Measurements from ENCODE around the gene RNF151.
A peak's percentile ranks its signal among the peaks of the same experiment; 100 is the strongest.

Gene RNF151

GRCh38 chr16:1963806-1964505 lies 2.7 kb upstream of the RNF151 start:
- ChIA-PET POLR2A (interaction anchor here (0.6 to 2.3 kb wide), 29 partner anchors 11 to 353 kb away, joined by 3 to 45 read pairs (median 4); partner anchors contain the start of genes FAHD1, GFER, HAGH and MSRB1), CTCF (interaction anchor here (1.2 to 1.6 kb wide), 3 partner anchors 18 to 176 kb away, joined by 3 to 4 read pairs (median 3); no protein-coding TSS in a partner anchor)
- TF ChIP-seq CTCF (IDR thresholded peaks at IDR 0.05; ENCODE audit: insufficient read depth, low read length, missing control alignments): no peak
- peak overlapping the region; percentile 92 for H3K4me3 ChIP-seq (ENCODE audit: low read depth, low read length)
- no peak for DNase-seq (ENCODE audit: low read depth, low spot score)

GRCh38 chr16:1964506-1965395 lies 1.9 kb upstream of the RNF151 start, which contains the start of gene RPS2:
RPS2 (minus strand) TSS chr16:1964826; CDS start chr16:1964625, 201 bp downstream.
- TF ChIP-seq CTCF (IDR thresholded peaks at IDR 0.05; ENCODE audit: insufficient read depth, low read length, missing control alignments): no peak
- peak within 1 kb of the TSS; percentile 92 for H3K4me3 ChIP-seq (ENCODE audit: low read depth, low read length)
- ChIA-PET CTCF (interaction anchor here (1.2 to 2.4 kb wide), 3 partner anchors 19 to 176 kb away, joined by 3 to 12 read pairs (median 3); no protein-coding TSS in a partner anchor), POLR2A (interaction anchor here (0.6 to 2.3 kb wide), 39 partner anchors 12 to 1192 kb away, joined by 3 to 45 read pairs (median 3); partner anchors contain the start of genes FAHD1, GFER, HAGH and MSRB1)
- peak; percentile 89 for DNase-seq (ENCODE audit: low read depth, low spot score)

GRCh38 chr16:1965396-1966001 lies 1.2 kb upstream of the RNF151 start:
- TF ChIP-seq CTCF (IDR thresholded peaks at IDR 0.05; ENCODE audit: insufficient read depth, low read length, missing control alignments): no peak
- DNase-seq (ENCODE audit: low read depth, low spot score): no peak
- POLR2A ChIA-PET: interaction anchor here (0.6 to 2.3 kb wide), 29 partner anchors 12 to 225 kb away, joined by 3 to 45 read pairs (median 4); partner anchors contain the start of genes FAHD1, GFER, HAGH and MSRB1
- CTCF ChIA-PET: interaction anchor here (1.2 to 2.4 kb wide), 2 partner anchors 19 to 175 kb away, joined by 3 to 12 read pairs; no protein-coding TSS in a partner anchor
- peak overlapping the region; percentile 92 for H3K4me3 ChIP-seq (ENCODE audit: low read depth, low read length)

GRCh38 chr16:1968146-1968953 lies 1.7 kb downstream of the RNF151 start:
- ChIA-PET POLR2A (interaction anchor here (1.1 kb wide), 1 partner anchor 187 kb away, joined by 3 read pairs; the partner anchor contains the start of gene TRAF7), CTCF (interaction anchor here (2.5 kb wide), 1 partner anchor 172 kb away, joined by 5 read pairs; no protein-coding TSS in a partner anchor)
- no peak for TF ChIP-seq CTCF (IDR thresholded peaks at IDR 0.05; ENCODE audit: insufficient read depth, low read length, missing control alignments)

GRCh38 chr16:1971796-1972489 lies 5.3 kb downstream of the RNF151 start, which contains the start of gene TBL3:
TBL3 (plus strand) TSS chr16:1972053; CDS start chr16:1972165, 112 bp downstream.
- ChIA-PET POLR2A (interaction anchor here (0.8 to 3.1 kb wide), 4 partner anchors 10 to 184 kb away, joined by 4 to 20 read pairs (median 12); partner anchors contain the start of genes NDUFB10, NOXO1 and TRAF7), CTCF (interaction anchor here (1.1 to 1.4 kb wide), 4 partner anchors 9 to 168 kb away, joined by 4 to 5 read pairs (median 5); partner anchors contain the start of gene NOXO1)
- TF ChIP-seq CTCF (IDR thresholded peaks at IDR 0.05; ENCODE audit: insufficient read depth, low read length, missing control alignments): no peak
- peak within 1 kb of the TSS; percentile 85 for H3K4me3 ChIP-seq (ENCODE audit: low read depth, low read length)
- peak; percentile 49 for DNase-seq (ENCODE audit: low read depth, low spot score)

More at GRCh38 chr16:1968146-1968953, 1.7 kb downstream of the RNF151 start:
- no peak for DNase-seq (ENCODE audit: low read depth, low spot score)
- no peak overlapping the region for H3K4me3 ChIP-seq (ENCODE audit: low read depth, low read length)
